GM19238 (cell line): ENCODE measurements around the gene TP53BP1.

Experiments
- DNase-seq: peaks from one replicate; pipeline ENCODE4 v3.0.0; 2011; ENCODE audit warnings: low spot score; ENCODE audit not compliant: insufficient read length

Gene TP53BP1

DNA sequence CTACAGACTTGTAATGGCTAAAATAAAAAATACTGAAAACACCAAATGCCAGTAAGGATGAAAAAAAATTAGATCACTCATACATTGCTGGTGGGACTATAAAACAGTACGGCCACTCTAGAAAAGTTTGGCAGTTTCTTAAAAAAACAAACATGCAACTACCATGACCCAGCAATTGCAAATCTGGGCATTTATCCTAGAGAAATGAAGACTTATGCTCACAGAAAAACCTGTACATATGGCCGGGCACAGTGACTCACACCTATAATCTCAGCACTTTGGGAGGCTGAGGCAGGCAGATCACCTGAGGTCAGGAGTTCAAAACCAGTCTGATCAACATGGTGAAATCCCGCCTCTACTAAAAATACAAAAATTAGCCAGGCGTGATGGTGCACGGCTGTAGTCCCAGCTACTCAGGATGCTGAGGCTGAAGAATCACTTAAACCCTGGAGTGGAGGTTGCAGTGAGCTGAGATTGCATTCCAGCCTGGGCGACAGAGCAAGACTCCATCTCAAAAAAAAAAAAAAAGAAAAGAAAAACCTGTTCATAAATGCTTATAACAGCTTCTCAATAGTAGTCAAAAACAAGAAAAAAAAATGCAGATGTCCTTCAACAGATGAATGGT, 5.6 kb downstream of the TP53BP1 start:
- DNase-seq, result no peak

DNA sequence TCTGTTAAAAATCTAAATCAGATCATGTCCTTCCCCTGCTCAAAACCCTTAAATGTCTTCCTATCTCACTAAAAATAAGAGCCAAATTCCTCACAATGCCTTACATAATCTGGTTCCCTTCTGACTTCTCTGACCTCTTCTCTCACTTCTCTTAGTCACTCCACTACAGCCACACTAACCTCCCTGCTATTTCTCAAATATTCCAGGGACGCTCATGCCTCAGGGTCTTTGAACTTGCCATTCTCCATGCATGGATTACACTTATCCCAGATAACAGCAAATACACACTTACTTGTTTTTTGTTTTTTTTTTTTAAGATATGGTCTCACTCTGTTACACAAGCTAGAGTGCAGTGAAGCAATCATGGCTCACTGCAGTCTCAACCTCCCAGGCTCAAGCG, 8.5 kb downstream of the TP53BP1 start:
- no peak for DNase-seq

DNA sequence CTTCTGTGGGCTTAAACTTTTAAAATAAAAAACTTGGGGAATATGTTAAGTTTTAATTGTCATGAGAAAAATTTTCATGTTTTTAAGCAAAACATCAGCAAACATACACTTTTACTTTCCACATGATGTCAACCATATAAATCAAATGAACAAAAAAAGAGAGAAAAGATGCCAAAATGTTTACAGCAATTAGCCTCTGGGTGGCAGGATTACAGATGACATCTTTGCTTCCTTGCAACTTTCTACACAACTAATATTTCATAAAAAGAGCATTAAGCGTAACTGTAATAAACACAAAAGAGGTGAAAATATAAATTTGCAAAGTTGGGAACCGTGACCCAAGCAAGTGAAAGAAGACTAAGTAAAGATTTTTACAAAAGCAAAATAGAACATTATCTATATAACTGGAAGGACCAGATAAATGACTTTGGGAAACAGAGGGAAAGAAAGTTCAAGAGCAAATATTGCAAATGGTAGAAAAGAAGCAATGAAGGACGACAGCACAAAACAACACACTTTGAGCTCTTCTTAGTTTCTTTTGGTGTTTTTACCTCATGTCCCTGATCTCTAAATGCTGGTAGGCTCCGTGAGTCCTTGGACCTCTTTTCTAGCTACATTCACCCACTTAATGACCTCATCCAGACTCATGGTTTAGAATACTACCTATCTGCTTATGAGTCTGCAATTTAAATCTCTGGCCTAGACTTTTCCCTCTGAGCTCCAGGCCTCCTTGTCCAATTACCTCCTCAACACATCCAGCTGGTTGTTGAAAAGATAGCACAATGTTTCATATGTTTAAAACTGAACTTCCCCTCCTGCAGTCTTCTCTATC, 9.4 kb downstream of the TP53BP1 start:
- DNase-seq, result no peak

DNA sequence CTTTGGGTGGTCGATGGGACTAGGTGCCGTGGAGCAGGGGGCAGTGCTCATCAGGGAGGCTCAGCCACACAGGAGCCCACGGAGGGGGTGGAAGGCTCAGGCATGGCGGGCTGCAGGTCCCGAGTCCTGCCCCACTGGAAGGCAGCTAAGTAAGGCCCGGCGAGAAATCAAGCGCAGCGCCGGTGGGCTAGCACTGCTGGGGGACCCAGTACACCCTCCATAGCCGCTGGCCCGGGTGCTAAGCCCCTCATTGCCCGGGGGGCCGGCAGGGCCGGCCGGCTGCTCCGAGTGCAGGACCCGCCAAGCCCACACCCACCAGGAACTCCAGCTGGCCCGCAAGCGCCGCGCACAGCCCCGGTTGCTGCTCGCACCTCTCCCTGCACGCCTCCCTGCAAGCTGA, 19.1 kb downstream of the TP53BP1 start:
- DNase-seq, result no peak

DNA sequence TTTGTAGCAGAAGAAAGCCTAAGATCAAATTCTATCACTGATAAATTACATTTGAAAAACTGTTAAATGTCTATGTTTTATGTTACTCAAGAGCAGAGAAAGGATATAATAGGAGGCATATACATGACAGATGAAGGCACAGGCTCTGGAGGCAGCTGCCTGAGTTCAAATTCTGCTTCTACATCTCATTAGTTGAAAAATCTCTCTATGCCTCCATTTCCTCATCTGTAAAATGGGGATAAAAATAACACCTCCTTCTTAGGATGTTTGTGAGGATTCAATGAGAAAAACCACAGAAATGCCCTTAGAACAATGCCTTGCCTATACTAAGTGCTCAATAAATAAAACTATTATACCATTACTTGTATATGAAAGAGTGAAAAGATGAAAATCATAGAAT, 21.0 kb downstream of the TP53BP1 start:
- DNase-seq, result no peak

DNA sequence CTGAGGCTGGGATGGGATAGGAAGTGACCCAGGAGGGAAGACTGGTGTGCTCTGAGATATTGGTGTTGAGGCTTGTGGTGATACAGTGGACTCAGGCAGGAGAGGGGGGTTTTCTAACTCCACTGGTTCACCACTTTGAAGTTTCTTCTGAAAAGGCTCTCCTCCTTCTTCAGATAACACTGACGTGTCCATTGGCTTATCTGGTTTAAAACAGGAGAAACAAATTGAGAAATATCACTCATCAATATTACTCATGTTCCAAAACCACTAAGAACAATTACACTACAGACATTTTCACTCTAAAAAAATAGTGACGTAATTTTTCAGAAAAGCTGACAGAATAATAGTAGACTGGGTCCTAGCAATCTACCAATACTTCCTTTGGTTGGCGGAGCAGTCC, 23.1 kb downstream of the TP53BP1 start:
- DNase-seq, result no peak

DNA sequence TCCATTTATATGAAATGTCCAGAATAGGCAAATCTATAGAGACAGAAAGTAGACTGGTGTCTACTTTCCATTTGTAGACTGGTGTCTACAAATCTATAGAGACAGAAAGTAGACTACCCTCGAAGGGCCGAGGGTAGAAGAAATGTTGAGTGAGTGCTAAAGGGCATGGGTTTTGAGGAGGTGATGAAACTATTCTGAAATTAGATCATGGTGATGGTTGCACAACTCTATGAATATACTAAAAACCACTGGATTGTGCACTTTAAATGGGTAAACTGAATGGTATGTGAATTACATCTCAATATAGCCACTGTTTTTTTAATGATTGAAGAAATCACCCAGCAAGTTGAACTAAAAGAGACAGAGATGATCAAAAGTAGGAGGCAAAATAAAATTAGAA, 27.9 kb downstream of the TP53BP1 start:
- no peak for DNase-seq

DNA sequence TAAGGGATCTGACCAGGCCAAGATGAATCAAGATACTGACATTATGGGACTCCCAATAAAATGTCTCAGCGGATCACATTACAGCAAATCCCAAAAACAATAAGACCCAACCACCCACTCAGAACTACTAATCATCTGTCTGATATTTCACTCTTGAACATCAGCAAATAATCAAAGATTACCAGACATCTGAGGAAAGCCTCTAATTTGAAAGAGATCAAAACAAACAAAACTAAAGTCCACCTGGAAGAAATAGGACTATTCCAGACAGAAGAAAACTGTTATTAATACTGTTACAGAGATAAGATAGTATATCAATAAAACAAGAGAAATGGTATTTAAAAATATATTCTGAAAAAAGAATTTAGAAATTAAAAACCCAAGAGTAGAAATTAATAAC, 29.0 kb downstream of the TP53BP1 start:
- DNase-seq, result no peak

DNA sequence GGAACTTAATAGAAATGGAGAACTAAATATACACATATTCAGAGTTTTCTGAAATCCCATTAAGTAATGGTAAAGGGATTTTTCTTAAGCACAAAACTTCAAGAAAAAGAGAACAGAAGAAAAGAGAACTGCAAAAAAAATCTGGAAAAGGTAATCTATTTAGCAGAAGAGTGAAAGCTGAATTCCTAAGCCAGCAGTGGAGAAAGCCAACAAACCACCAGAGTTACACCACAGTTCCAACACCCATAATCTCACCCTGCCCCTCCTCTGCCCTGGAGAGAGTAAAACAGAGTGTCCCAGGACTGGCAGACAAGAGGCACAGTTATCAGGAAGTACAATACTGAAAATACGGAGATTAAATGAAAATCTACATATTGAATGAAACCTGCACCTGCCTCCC, 29.4 kb downstream of the TP53BP1 start:
- no peak for DNase-seq

DNA sequence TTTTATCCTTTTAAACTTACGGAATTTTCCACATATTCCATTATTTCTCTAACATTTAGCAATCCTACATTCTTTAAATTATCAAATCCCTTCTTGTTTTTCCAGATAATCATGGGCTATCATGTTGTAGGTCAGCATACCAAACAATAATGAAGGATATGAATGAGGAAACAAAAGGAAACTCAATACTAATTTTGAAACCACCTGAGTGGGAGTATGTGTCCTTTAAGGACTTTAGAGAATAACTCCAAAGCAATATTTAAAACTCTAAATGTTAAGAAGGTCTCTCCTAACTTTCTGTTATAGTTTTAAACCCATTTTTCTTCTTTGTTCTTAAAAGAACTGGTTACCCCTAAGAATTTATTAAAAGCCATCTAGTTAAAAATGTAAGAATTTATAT, 43.0 kb downstream of the TP53BP1 start:
- DNase-seq, result no peak

DNA sequence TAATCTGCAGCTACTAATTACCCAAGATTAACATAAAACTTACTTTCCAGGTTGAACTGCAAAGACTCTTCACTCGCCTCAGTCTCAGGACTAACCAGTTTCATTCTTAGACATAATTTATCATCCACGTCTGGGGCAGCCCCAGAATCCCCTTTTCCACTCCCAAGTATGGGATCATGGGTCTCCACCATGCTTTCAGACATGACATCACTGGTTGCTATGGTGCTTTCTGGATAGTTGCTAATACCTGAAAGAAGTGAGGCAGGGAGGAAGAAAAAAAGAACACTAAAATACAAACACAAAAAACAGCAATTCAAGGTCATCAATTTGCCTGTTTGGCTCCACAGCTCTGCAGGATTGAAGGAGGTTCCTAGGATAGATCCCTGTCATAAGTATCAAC, 46.6 kb downstream of the TP53BP1 start:
- DNase-seq, result no peak

DNA sequence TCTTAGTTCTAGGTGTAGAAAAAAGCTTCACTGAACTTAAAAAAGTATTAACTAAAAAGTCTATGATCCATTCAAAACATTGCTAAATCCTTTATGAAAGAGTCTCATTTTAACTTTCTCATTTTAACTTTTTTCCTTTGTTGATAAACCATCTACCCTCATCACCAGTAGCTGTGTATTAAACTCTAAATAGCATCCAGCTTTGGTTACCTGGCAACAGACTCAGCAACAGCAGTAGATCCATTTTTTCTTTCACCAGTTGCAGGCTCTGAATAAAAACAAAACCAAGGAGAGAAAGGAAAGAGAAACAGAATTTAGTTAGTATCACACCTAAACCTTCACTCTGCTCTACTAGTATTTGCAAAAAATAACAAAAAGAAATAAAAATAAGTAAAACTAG, 51.6 kb downstream of the TP53BP1 start:
- no peak for DNase-seq

DNA sequence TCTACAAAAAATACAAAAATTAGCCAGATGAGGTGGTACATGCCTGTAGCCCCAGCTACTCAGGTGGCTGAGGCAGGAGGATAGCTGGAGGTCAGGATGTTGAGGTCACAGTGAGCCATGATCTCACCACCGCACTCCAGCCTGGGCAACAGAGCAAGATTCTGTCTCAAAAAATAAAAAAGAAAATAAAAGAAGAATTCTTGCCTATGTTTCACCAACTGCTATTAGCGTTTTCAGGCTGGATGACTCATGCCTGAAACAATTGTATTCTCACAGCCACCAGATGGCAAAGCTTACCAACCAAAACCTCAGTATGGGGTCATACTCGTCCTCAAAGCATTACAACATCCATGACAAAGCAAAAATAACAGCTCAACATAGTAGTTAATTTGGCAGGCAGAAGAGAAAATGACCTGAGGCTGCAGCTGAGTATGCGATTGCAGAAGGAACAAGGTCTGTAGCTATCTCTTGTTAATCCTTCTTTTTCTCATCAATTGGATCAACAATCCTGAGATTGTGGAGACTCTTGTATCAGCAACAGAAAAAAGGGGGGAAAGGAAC, 52.2 kb downstream of the TP53BP1 start:
- peak; percentile 10 for DNase-seq

DNA sequence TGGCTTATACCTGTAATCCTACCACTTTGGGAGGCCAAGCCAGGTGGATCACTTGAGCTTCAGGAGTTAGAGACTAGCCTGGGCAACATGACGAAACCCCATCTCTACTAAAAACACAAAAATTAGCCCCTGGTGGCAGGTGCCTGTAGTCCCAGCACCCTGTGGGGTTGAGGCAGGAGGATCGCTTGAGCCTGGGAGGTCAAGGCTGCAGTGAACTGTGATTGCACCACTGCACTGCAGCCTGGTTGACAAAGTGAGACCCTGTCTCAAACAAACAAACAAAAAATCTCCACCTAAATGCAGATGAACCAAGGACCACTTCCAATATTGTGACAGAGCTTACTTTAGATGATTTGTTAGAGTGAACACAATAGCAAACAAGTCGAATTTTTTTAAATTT, 53.7 kb downstream of the TP53BP1 start:
- DNase-seq, result no peak

DNA sequence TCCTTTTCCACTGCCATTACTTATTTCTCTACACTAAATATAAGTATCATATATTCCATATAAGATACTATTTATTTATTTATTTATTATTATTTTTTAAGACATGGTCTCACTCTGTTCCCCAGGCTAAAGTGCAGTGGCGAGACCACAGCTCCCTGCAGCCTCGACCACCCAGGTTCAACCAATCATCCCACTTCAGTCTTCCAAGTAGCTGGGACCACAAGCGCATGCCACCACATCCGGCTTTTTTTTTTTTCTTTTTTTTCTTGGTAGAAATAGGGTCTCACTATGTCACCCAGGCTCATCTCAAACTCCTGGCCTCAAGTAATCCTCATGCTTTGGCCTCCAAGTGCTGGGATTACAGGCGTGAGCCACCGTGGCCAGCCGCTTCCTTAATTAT, 56.6 kb downstream of the TP53BP1 start:
- DNase-seq, result no peak

DNA sequence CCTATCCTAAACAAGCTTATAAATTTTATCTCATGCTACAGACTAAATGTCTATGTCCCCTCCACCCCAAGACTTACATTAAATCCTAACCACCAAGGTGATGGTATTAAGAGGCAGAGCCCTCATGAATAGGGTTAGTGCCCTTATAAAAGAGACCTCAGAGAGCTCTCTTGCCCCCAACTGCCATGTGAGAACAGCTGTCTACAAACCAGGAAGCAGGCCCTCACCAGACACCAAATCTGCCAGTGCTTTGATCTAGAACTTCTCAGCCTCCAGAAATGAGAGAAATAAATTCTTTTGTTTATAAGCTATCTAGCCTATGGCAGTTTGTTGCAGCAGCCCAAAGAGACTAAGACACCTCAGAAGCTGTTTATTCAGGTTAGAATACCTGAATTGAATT, 58.5 kb downstream of the TP53BP1 start:
- DNase-seq, result no peak

DNA sequence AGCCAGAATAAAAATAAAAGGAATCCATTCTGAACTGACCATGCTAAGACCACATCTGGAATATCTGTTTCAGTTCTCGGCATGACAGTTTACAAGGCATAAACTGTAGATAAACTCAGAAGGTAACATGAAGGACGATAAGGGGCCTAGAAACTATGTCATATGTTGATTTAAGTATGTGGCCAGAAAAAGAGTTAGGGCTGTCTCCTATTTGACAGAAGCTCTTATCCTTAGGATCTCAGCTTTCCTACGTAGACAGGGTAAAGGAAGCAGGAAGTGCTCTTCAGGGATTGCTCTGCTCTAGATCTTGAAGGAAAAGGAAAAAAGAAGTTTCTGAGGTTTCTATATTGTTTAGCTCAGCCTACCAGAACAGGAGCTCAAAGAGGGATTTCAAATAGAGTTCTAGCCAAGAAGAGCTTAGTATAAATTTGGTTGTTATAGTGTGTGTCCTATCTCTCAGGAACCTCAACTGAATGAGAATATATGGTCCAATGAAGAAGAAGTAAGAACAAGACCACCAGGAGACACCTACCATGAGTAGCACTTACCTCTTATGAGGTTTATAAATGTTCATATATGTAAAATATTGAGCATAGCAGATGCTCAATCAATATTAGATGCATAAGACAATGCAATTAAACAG, 59.2 kb downstream of the TP53BP1 start:
- no peak for DNase-seq

DNA sequence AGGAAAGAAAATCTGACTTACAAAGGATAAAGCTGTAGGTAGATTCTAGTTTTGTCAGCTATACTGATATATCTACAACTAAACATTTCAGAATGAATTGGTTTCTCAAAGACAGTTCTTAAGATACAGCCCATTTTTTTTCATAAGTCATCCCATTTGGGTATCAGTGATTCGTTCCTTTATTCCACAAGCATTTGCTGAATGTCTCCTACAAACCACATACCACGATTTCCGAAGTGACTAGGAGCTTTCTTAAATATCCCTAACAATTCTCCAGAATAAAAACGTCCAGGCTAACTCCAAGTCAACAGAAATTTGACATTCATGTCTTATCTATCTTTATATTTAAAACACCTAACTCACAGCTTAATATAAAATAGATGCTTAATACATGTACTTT, 59.8 kb downstream of the TP53BP1 start:
- no peak for DNase-seq

DNA sequence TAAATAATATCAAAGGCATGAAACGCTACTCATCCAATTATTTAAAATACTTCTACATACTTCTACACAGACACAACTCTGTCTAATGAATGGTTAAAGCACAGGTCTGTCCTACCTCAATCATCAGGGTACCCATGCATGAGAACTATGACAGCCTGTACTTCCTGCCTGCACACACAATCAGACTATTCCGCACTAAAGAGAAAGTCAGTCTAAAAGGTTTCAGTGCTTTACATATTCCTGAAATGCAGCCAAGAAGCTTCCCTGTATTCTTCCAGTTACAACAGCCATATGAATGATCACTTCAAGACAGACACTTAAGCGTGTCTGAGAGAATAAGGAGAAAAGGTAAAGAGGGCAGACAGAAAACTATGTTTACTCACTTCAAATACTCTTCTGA, 63.3 kb downstream of the TP53BP1 start:
- no peak for DNase-seq

DNA sequence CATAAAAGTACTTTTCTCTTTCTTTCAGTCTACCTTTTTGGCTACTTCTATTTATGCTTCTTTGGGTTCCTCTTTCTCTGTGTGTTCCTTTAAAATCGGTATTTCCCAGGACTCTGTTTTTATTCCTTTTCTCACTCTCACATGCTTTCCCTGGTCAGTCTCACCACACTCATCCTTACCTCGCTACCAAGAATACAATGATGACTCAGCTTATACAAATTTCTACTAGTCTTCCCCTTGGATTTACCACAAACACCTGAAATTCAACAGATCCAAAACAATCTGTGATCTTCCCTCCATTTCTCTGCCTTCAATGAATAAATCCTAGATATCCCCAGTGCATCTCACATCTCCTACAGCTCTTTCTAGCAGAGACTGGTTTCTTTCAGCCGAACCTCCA, 69.2 kb downstream of the TP53BP1 start:
- no peak for DNase-seq

DNA sequence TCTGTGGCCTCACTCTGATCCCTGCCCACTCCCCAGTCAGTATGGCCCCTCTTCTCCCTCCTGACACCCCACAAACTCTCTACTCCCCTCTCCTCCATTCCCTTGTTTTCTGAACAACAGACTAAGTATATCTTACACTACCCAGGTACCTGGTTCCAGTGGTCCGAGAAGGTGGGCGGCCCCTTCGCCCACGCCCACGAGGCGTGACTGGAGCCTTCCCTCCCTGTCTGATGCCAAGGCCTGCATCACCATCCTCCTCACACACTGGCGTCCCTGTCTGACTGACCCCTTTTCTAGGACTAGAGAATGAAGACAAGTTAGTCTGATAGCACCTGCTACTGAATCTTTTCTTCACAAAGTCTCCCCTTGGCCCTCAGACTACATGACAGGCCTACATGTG, 72.1 kb downstream of the TP53BP1 start:
- DNase-seq, result no peak

DNA sequence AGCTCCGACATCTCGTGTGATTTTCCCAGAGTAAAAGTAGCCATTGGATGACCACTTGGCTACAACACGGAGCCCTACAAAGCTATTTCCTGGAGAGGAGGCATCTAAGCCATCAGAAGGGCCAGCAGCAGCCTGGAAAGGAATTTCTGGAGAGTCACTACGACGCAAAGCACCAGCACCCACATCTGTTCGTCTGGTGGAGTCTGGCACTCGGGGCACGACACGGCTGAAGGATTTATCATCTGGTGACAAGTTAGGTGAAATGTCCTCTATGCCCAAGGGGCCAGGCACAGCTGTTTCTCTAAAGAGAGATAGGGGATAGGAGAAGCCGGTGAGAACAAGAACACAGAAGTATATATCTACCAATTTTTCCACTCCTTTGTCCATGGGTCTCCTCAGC, 72.5 kb downstream of the TP53BP1 start:
- no peak for DNase-seq
